Fibroblast of skin of abdomen (primary cell): ENCODE measurements around the gene SLC16A6.
"Not testable (repeated sequence)": the region's sequence is repeated elsewhere in the genome, so short reads cannot be mapped to it uniquely, and the experiment has no call there.

Experiments used
- DNase-seq: peaks from one replicate; pipeline ENCODE4 v3.0.0-alpha.2; 2013

SLC16A6 gene

GRCh38 chr17:68289473-68289872 is 1.5 kb downstream of the SLC16A6 start:
- no peak for DNase-seq

GRCh38 chr17:68288804-68289203 is 2.1 kb downstream of the SLC16A6 start:
- DNase-seq, result no peak

GRCh38 chr17:68288375-68288774 is 2.6 kb downstream of the SLC16A6 start:
- DNase-seq, result no peak

GRCh38 chr17:68281965-68282364 is 9.0 kb downstream of the SLC16A6 start:
- DNase-seq, result not testable (repeated sequence)

GRCh38 chr17:68277807-68278206 is 13.1 kb downstream of the SLC16A6 start:
- DNase-seq, result no peak

- not testable (repeated sequence) for DNase-seq
Measured at GRCh38 chr17:68276339-68276738, 14.6 kb downstream of the SLC16A6 start.

- no peak for DNase-seq
Measured at GRCh38 chr17:68273722-68274121, 17.2 kb downstream of the SLC16A6 start.

- not testable (repeated sequence) for DNase-seq
Measured at GRCh38 chr17:68265833-68266232, 25.1 kb downstream of the SLC16A6 start.

- peak; percentile 38 for DNase-seq
Measured at GRCh38 chr17:68263101-68263681, 27.7 kb downstream of the SLC16A6 start.

GRCh38 chr17:68262467-68262866 is 28.5 kb downstream of the SLC16A6 start:
- DNase-seq, result not testable (repeated sequence)

- no peak for DNase-seq
Measured at GRCh38 chr17:68260051-68260762, 30.7 kb downstream of the SLC16A6 start.

GRCh38 chr17:68259648-68259951 is 31.3 kb downstream of the SLC16A6 start:
- DNase-seq, result not testable (repeated sequence)

GRCh38 chr17:68258890-68259647 is 31.9 kb downstream of the SLC16A6 start:
- DNase-seq, result peak; percentile 15

GRCh38 chr17:68257934-68258333 is 33.0 kb downstream of the SLC16A6 start:
- peak; percentile 6 for DNase-seq

GRCh38 chr17:68256701-68257100 is 34.2 kb downstream of the SLC16A6 start:
- DNase-seq, result not testable (repeated sequence)

GRCh38 chr17:68255731-68256538 is 35.0 kb downstream of the SLC16A6 start:
- no peak for DNase-seq

- DNase-seq, result no peak
Measured at GRCh38 chr17:68255151-68255550, 35.8 kb downstream of the SLC16A6 start.

- not testable (repeated sequence) for DNase-seq
Measured at GRCh38 chr17:68253426-68253825, 37.5 kb downstream of the SLC16A6 start.

- DNase-seq, result no peak
Measured at GRCh38 chr17:68249354-68249765, 41.6 kb downstream of the SLC16A6 start.

- no peak for DNase-seq
Measured at GRCh38 chr17:68248891-68249290, 42.0 kb downstream of the SLC16A6 start.

- DNase-seq, result no peak
Measured at GRCh38 chr17:68248199-68248825, 42.6 kb downstream of the SLC16A6 start.

GRCh38 chr17:68247445-68248198 is 43.3 kb downstream of the SLC16A6 start, which contains the start of gene AMZ2:
Gene AMZ2 (plus strand): TSS chr17:68248043. CDS start chr17:68250188, 2,145 bp downstream.
- DNase-seq, result peak; percentile 94
